ENCODE measurements around the gene ARID4B.

Gene ARID4B

DNA sequence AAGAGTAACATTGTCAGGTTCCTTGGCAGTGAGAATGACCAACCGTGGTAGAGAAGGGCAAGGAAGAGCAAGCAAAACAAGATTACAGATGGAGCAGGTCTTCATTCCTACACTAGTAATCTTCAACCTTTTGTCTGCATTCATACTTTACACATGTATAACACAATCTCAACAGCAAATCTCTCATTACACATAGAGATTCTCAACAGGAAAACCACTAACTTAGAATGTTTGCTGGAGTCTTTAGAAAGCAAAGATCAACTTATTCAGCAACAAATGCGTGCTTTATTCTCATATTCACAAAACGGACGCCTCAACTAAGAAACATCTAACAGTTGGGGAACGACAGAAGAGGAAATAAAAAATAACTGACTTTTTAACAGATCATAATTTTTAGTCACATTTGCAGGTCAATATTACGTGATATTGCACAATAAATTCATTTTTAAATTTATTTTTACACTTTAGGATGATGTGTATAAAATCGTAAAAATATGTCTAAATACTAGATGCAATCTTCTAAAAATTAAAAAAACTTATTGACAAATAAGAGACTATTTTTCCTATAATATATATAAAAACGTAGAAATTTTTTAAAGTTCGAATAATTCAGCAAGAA, 82.9 kb downstream of the ARID4B start:
- Histone ChIP-seq H4K20me1 (peaks cover 53% of the 10 kb centered on the region; the same call in 1 of the 2 replicates), H3K27ac (no peak overlapping the region), H3K9ac (no peak overlapping the region), H3K36me3 (peaks cover 49% of the 10 kb centered on the region), H3K4me2 (no peak overlapping the region), H3K4me1 (no peaks in the 10 kb centered on the region), H3K9me3 (no peaks in the 10 kb centered on the region), H3K4me3 (no peak overlapping the region), H3K27me3 (no peaks in the 10 kb centered on the region)
- TF ChIP-seq Cebpa-rat (IDR thresholded peaks at IDR 0.05), result no peak

DNA sequence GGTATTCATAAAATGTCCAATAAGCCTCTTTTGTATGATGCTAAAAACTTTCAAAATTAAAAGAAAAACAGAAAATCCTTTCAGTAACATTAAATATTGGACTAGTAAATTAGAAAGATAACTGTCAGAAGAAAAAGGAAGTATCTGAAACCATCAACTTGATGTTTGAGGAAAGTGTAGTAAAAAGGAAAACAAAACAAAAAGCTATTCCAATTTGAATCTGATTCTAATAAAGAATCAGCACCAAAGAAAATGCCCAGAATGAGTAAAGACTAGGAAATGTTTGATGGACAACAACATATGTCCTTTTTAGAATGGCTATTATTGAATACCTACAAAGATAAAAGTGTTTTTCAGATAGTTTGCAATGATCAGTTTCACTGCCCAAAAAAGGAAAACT, 87.0 kb downstream of the ARID4B start:
- Histone ChIP-seq H3K4me1 (no peaks in the 10 kb centered on the region), H3K27me3 (no peaks in the 10 kb centered on the region), H4K20me1 (peaks cover 27% of the 10 kb centered on the region; the same call in 1 of the 2 replicates), H3K4me3 (no peak overlapping the region), H3K9me3 (no peaks in the 10 kb centered on the region), H3K9ac (no peak overlapping the region), H3K27ac (no peak overlapping the region), H3K36me3 (peaks cover 57% of the 10 kb centered on the region), H3K4me2 (no peak overlapping the region)
- no peak for TF ChIP-seq Cebpa-rat (IDR thresholded peaks at IDR 0.05)

DNA sequence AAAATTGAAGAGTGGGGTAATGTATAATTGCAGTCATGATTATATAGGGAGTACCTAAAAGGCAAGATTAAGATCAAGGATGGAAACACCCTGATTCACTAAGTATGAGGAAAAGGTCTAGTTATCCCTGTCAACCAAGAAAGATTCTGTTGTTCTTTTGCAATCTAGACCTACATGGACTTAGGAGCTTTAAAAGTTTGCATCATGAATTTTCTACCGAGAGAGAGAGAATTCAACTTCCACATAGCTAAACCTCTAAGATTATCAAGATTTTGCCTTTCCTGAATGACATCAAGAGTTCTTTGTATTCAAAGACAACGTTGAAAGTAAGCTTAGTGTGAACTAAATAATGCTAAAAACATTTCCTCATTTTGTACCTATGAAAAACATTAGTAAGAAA, 88.1 kb downstream of the ARID4B start:
- Histone ChIP-seq H3K9me3 (no peaks in the 10 kb centered on the region), H3K4me1 (no peaks in the 10 kb centered on the region), H3K27ac (no peak overlapping the region), H3K36me3 (peaks cover 61% of the 10 kb centered on the region), H4K20me1 (peaks cover 22% of the 10 kb centered on the region; the same call in 1 of the 2 replicates), H3K4me2 (no peak overlapping the region), H3K9ac (no peak overlapping the region), H3K4me3 (no peak overlapping the region), H3K27me3 (no peaks in the 10 kb centered on the region)
- TF ChIP-seq Cebpa-rat (IDR thresholded peaks at IDR 0.05), result no peak

DNA sequence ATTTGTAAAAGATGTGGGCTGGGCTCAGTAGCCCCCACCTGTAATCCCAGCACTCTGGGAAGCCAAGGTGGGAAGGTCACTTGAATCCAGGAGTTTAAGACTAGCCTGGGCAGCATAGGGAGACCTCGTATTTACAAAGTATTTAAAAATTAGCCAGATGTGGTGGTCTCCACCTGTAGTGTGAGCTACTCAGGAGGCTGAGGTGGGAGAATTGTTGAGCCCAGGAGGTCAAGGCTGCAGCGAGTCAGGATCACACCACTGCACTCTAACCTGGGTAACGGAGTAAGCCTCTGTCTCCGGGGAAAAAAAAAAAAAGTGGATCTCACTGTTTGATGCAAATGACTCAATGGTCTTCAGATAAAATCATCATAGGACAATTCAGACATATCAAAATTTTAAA, 89.4 kb downstream of the ARID4B start:
- TF ChIP-seq Cebpa-rat (IDR thresholded peaks at IDR 0.05), result no peak
- no peak overlapping the region for H3K4me3 ChIP-seq
- peaks cover 69% of the 10 kb centered on the region for H3K36me3 ChIP-seq
- H3K4me1 ChIP-seq, result no peaks in the 10 kb centered on the region
- peaks cover 25% of the 10 kb centered on the region; the same call in 1 of the 2 replicates for H4K20me1 ChIP-seq
- no peak overlapping the region for H3K4me2 ChIP-seq
- H3K27ac ChIP-seq, result no peak overlapping the region
- H3K27me3 ChIP-seq, result no peaks in the 10 kb centered on the region
- H3K9ac ChIP-seq, result no peak overlapping the region
- no peaks in the 10 kb centered on the region for H3K9me3 ChIP-seq

DNA sequence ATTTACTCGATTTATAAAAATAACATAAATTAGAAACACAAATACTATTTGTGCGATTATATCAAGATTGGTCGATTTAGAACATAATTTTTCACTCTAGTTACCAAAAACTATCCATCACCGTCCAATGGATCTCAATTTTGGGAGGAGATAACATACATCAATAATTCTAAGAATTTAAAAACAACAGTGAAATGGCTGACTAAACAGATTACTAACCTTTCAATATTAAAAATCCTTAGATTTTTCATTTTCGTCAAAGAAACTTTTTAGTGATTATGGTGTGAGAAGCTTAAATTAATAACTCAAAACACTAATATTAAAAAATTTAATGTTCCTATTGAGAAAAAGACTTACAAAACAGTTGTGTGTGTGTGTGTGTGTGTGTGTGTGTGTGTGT, 91.9 kb downstream of the ARID4B start:
- Histone ChIP-seq H3K4me3 (no peak overlapping the region), H3K27me3 (no peaks in the 10 kb centered on the region), H4K20me1 (peaks cover 22% of the 10 kb centered on the region; the same call in 1 of the 2 replicates), H3K4me1 (no peaks in the 10 kb centered on the region), H3K9ac (no peak overlapping the region), H3K9me3 (no peaks in the 10 kb centered on the region), H3K4me2 (no peak overlapping the region), H3K27ac (no peak overlapping the region), H3K36me3 (peaks cover 93% of the 10 kb centered on the region)
- no peak for TF ChIP-seq Cebpa-rat (IDR thresholded peaks at IDR 0.05)

DNA sequence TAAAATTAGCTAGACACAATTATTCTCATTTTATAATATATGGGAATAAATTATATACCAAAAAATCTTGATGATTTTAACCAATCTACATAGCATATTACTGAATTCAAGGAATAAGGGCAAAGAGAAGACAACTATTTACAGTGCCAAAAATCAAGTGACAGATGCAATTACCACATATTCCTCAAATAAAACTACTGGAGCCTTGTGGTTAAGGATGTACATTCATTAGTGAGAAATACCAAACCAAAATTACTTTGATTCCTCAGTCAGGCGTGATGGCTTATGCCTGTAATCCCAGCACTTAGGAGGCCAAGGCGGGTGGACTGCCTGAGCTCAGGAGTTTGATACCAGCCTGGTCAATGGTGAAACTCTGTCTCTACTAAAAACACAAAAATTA, 98.1 kb downstream of the ARID4B start:
- Histone ChIP-seq H4K20me1 (peaks cover 22% of the 10 kb centered on the region; the same call in 1 of the 2 replicates), H3K9ac (no peak overlapping the region), H3K4me3 (no peak overlapping the region), H3K9me3 (no peaks in the 10 kb centered on the region), H3K36me3 (peaks cover 93% of the 10 kb centered on the region), H3K27ac (no peak overlapping the region), H3K4me1 (no peaks in the 10 kb centered on the region), H3K4me2 (no peak overlapping the region), H3K27me3 (no peaks in the 10 kb centered on the region)
- no peak for TF ChIP-seq Cebpa-rat (IDR thresholded peaks at IDR 0.05)

DNA sequence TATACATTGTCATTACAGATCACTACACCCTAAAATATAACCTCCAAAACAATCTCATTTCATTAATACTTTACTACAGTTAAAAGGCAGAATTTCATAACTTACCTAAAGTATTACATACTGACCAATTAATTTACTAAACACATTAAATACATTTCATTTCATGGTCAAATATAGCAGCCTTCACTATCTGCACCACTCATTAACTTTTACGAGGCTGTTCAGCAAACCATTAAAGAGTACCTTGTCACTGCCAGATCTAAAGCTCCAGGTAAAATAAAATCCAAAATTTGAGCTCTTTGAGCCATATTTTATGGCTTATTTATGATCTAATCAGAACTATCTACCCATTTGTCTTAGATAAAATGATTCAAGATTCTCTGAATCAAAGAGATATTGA, 100.6 kb downstream of the ARID4B start:
- Histone ChIP-seq H3K27me3 (no peaks in the 10 kb centered on the region), H3K4me2 (no peak overlapping the region), H3K27ac (no peak overlapping the region), H3K36me3 (peaks cover 91% of the 10 kb centered on the region), H3K9ac (no peak overlapping the region), H3K9me3 (no peaks in the 10 kb centered on the region), H4K20me1 (peaks cover 18% of the 10 kb centered on the region; the same call in 1 of the 2 replicates), H3K4me1 (no peaks in the 10 kb centered on the region), H3K4me3 (no peak overlapping the region)
- no peak for TF ChIP-seq Cebpa-rat (IDR thresholded peaks at IDR 0.05)

DNA sequence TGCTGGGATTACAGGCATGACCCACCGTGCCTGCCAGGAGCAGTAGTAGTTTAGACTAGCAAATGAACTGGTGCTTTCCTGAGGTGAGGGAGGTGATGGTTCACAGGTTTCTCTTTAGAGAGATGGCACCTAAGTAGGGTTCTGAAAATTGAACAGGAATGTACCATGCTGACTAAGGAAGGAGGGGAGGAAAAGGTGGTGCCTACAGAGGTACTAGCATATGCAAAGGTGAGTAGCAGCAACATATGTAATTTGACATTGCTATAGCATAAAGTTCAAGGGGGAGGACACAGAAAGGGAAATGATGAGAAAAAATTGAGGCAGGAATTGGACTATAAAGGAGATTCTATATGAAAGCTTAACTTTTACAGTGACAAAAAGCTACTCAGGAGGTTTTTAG, 101.0 kb downstream of the ARID4B start:
- no peaks in the 10 kb centered on the region for H3K27me3 ChIP-seq
- peaks cover 17% of the 10 kb centered on the region; the same call in 1 of the 2 replicates for H4K20me1 ChIP-seq
- no peak overlapping the region for H3K27ac ChIP-seq
- no peaks in the 10 kb centered on the region for H3K4me1 ChIP-seq
- H3K36me3 ChIP-seq, result peaks cover 91% of the 10 kb centered on the region
- no peak overlapping the region for H3K4me2 ChIP-seq
- H3K9ac ChIP-seq, result no peak overlapping the region
- no peak overlapping the region for H3K4me3 ChIP-seq
- H3K9me3 ChIP-seq, result no peaks in the 10 kb centered on the region
- TF ChIP-seq Cebpa-rat (IDR thresholded peaks at IDR 0.05), result no peak

DNA sequence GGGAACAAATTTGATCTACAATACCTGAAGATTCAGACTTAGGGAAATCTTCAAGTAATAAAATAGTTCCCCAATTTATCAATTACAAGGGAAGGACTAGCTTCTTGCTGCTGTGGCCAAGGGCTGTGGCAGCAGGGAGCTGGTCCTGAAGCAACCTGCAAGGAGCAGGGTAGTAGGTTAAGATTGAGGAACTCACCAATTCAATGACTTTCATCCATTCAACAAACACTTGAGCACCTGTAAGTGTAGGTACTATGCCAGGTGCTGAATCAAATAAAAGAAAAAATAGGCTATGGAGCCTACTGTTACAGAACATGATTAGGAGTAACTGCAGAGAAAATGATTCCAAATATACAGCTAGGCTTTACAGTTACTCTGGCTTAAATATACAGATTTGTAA, 102.7 kb downstream of the ARID4B start:
- H3K27me3 ChIP-seq, result no peaks in the 10 kb centered on the region
- no peak overlapping the region for H3K4me3 ChIP-seq
- no peak overlapping the region for H3K27ac ChIP-seq
- peaks cover 11% of the 10 kb centered on the region; the same call in 1 of the 2 replicates for H4K20me1 ChIP-seq
- no peak overlapping the region for H3K9ac ChIP-seq
- H3K9me3 ChIP-seq, result no peaks in the 10 kb centered on the region
- peaks cover 84% of the 10 kb centered on the region for H3K36me3 ChIP-seq
- no peak overlapping the region for H3K4me2 ChIP-seq
- TF ChIP-seq Cebpa-rat (IDR thresholded peaks at IDR 0.05), result no peak
- H3K4me1 ChIP-seq, result no peaks in the 10 kb centered on the region

DNA sequence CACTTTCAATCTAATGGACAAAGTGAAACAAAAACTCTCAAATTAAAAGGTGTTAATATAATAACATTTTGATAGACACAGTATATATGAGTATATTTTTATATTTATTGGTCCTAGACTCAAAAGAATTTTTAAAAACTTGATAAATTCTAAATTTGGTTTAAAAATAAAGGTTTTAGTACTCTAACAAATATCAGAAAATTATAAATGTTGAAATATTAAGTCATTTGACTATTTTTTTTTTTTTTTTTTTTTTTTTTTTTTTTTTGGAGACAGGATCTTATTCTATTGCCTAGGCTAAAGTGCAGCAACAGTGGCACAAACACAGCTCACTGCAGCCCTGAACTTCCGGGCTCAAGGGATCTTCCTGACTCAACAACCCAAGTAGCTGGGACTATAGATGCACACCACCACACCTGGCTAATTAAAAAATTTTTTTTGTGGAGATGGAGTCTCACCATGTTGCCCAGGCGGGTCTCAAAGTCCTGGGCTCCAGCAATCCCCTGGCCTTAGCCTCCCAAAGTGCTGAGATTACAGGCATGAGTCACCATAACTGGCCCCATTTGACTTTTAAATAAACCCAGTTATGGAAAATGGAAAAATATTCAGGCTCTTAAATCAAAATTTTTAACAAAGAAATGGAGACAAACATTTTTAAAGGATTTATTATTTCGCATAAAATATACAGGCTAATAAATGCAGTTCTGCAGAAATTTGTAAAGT, 106.2 kb downstream of the ARID4B start:
- no peaks in the 10 kb centered on the region for H3K4me1 ChIP-seq
- H3K27ac ChIP-seq, result no peak overlapping the region
- no peak overlapping the region for H3K4me3 ChIP-seq
- TF ChIP-seq Cebpa-rat (IDR thresholded peaks at IDR 0.05), result no peak
- no peaks in the 10 kb centered on the region for H3K27me3 ChIP-seq
- H3K4me2 ChIP-seq, result no peak overlapping the region
- H3K9me3 ChIP-seq, result no peaks in the 10 kb centered on the region
- no peak overlapping the region for H3K9ac ChIP-seq
- H4K20me1 ChIP-seq, result peaks cover 24% of the 10 kb centered on the region; the same call in 1 of the 2 replicates
- H3K36me3 ChIP-seq, result peaks cover 66% of the 10 kb centered on the region

Measured in BLaER1 (cell line).